ENCODE data around the gene SH2D3C. TPM values are rescaled to one million over a fixed set of nuclear protein-coding genes. Genes with fewer than 3 reads are reported as not detected.
A peak's percentile ranks its signal among the peaks of the same experiment; 100 is the strongest.

SH2D3C gene
- total RNA-seq, 2 experiments from 2014 or later = 27.2 to 27.3 TPM

DNA sequence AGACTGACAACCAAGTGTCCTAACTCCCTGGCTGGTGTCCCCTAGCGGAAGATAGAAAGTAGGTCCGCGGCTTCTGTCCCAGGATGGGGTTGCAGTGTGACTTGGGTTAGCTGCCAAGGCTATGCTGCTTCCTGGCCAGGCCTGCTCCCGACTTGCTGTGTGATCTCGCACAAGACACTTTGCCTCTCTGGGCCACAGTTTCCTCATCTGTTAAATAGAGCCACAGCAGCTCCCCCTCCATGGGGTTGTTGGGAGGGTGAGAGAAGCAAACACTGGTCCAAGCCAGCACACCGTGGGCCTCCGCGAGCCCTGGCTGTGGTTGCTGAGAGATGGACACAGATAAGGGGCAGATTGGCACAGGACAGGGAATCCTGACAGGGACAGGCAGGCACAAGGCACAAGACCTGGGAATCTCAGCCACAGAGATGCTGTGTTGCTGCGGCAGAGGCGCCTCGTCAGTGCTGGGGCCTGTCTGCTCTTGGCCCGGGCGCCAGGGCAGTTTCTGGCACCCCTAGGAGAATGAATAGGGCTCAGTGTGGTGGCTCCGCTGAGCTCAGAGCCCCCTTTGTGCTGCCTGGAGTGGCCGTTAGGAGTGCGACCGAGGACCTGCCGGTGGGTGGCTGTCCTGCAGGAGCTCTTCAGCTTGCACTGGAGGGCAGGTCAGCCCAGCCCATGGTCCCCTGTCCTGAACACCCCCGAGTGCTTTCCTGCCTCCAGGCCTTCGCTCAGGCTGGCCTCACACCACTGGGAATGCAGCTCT lies 1.8 kb upstream of the SH2D3C start:
- CTCF ChIA-PET = interaction anchor here (0.8 to 1.0 kb wide), 3 partner anchors 13 to 46 kb away, joined by 3 to 5 read pairs (median 4); partner anchors contain the start of gene TOR2A
- Mint-ChIP-seq H3K4me1 (ENCODE audit: low read depth) (peaks cover 69% of the 10 kb centered on the region), H3K36me3 (ENCODE audit: low read depth) (peaks cover 14% of the 10 kb centered on the region), H3K4me3 (no peak overlapping the region), H3K27me3 (ENCODE audit: low read depth) (no peaks in the 10 kb centered on the region), H3K27ac (peak overlapping the region; percentile 80), H3K9me3 (no peaks in the 10 kb centered on the region)
- DNase-seq = no peak
- intact Hi-C loops (cut with micrococcal nuclease) = no loop called here

DNA sequence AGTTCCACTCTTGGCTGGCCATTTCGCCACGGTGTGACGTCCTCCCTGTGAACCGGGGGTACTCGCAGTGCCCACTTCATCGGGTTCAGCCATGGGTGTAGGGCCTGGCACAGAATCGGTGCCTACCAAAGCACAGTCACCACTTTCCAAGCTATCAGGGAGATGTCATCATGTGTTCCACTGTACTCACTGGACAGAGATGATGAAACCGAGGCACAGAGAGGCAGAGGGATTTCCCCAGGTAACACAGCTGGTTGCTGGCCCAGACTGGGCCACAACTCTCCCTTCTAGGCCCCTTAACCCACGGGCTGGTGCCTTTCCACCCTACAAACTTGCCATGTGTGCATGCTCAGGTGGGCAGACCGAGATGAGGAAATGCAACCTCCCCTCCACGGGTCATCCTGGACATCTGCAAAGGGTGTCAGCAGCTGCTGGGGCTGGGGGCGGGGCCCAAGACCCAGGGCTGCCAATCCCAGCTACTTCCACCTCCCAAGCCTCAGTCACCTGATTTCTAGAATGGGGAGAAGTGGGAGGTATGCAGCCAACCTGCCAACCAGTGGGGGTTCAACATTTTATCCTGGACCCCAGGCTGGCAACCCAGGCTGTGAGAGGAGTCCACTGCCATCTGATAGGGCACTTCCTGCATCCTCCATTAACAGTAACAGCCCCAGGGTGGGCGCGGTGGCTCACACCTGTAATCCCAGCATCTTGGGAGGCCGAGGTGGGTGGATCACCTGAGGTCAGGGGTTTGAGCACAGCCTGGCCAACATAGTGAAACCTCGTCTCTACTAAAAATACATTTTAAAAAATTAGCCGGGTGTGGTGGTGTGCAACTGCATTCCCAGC lies 893 bp upstream of the SH2D3C start:
- H3K27me3 Mint-ChIP-seq (ENCODE audit: low read depth) = no peaks in the 10 kb centered on the region
- CTCF ChIA-PET = interaction anchor here (0.6 to 1.3 kb wide), 4 partner anchors 12 to 61 kb away, joined by 3 to 7 read pairs (median 4); partner anchors contain the start of gene TOR2A
- DNase-seq = peak; percentile 87
- H3K4me1 Mint-ChIP-seq (ENCODE audit: low read depth) = peaks cover 65% of the 10 kb centered on the region
- H3K9me3 Mint-ChIP-seq = no peaks in the 10 kb centered on the region
- H3K27ac Mint-ChIP-seq = peak overlapping the region; percentile 96
- peak overlapping the region; percentile 96 for H3K4me3 Mint-ChIP-seq
- intact Hi-C loops (cut with micrococcal nuclease) = loop anchor here (1.0 to 10.0 kb wide), 2 partner anchors 8 to 535 kb away; no protein-coding TSS in a partner anchor
- H3K36me3 Mint-ChIP-seq (ENCODE audit: low read depth) = peaks cover 15% of the 10 kb centered on the region

DNA sequence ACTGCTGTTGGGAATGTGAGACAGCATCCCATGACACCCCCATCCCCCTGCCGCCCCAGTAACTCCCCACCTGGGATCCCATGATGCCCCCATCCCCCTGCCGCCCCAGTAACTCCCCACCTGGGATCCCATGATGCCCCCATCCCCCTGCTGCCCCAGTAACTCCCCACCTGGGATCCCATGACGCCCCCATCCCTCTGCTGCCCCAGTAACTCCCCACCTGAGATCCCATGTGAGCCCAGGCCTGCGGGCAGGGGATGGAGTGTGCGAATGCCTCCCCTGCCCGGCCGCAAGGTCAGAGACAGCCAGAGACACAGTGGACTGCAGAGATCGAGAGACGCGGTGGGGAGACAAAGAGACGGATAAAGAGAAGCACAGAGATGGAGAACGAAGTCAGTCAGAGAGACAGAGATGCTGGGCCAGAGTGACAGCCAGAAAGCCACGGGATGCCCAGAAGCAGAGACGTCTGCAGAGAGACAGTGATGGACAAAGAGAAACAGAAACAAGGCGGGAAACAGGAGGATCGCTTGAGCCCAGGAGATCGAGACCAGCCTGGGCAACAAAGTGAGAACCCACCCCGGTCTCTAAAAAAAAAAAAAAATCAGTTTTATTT lies 992 bp downstream of the SH2D3C start:
- Mint-ChIP-seq H3K27ac (peak overlapping the region; percentile 96), H3K4me1 (ENCODE audit: low read depth) (peaks cover 50% of the 10 kb centered on the region)

DNA sequence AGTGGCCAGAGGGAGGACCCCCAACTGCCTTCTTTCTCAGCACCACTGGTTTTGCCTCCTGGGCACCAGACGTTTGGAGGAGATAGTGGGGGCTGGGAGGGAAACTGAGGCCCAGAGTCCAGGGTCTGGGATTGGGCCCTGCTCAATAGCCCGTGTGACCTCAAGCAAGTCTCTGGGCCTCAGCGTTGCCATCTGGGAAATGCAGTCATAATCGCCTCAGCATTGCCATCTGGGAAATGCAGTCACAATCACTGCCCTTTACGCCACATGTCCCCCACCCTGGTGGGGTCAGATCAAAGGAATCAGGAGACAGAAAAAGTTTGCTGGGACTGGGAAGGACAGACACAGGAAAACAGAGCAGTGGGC lies 1.6 kb downstream of the SH2D3C start:
- Mint-ChIP-seq H3K36me3 (ENCODE audit: low read depth) (peaks cover 20% of the 10 kb centered on the region), H3K27me3 (ENCODE audit: low read depth) (no peaks in the 10 kb centered on the region), H3K27ac (peak overlapping the region; percentile 96), H3K4me1 (ENCODE audit: low read depth) (peaks cover 49% of the 10 kb centered on the region), H3K4me3 (peak overlapping the region; percentile 96), H3K9me3 (no peaks in the 10 kb centered on the region)
- peak; percentile 55 for DNase-seq
- CTCF ChIA-PET = interaction anchor here (0.9 to 2.8 kb wide), 3 partner anchors 8 to 21 kb away, joined by 3 to 15 read pairs (median 4); partner anchors contain the start of gene CDK9
- intact Hi-C loops (cut with micrococcal nuclease) = loop anchor here (1.0 to 10.0 kb wide), 3 partner anchors 8 to 532 kb away; partner anchors contain the start of gene ZNF79

More for the DNA sequence above, 992 bp downstream of the SH2D3C start:
- Mint-ChIP-seq H3K4me3 (peak overlapping the region; percentile 96), H3K27me3 (ENCODE audit: low read depth) (no peaks in the 10 kb centered on the region), H3K9me3 (no peaks in the 10 kb centered on the region), H3K36me3 (ENCODE audit: low read depth) (peaks cover 20% of the 10 kb centered on the region)
- CTCF ChIA-PET = interaction anchor here (1.0 to 1.2 kb wide), 2 partner anchors 12 to 92 kb away, joined by 4 to 5 read pairs; no protein-coding TSS in a partner anchor
- intact Hi-C loops (cut with micrococcal nuclease) = loop anchor here (2.0 to 10.0 kb wide), 2 partner anchors 353 to 533 kb away; partner anchors contain the start of gene ZNF79
- DNase-seq = peak; percentile 48

DNA sequence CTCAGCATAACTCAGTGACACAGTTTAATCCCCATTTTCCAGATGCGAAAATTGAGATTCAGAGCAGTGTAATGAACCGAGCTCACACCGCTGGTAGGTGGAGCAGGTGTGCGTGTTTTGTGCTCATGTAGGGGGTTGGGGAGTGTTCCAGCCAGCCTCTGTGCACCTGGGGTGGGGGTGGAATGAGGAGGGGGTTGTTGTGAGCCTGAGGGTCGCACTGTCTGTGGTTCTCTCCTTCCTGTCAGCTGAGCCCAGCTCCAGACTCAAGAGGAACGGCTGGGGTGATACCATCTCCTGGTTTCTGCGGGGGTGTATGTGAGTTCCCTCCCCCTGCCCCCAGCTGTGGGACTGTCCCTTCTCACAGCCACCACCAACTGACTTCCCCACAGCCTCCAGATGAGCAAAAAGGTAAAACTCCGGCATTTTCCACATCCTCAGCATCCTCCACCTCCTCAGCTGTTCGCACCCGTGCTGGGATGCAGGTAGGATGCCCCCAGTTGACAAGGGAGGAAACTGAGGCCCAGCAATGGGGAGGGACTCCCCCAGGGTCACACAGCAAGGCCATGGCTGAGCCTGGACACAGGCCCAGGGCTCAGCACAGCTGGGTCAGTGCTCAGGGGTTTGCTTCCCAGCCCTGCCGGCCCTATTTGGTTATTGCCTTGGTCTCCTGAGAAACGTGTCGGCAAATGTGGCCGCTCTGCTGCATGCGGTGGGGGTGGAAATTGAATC lies 2.1 kb downstream of the SH2D3C start:
- Mint-ChIP-seq H3K27ac (peak overlapping the region; percentile 96), H3K9me3 (no peaks in the 10 kb centered on the region), H3K27me3 (ENCODE audit: low read depth) (no peaks in the 10 kb centered on the region), H3K4me3 (peak overlapping the region; percentile 96), H3K4me1 (ENCODE audit: low read depth) (peaks cover 48% of the 10 kb centered on the region), H3K36me3 (ENCODE audit: low read depth) (peaks cover 23% of the 10 kb centered on the region)
- DNase-seq = peak; percentile 88
- CTCF ChIA-PET = interaction anchor here (0.9 to 2.8 kb wide), 4 partner anchors 9 to 41 kb away, joined by 3 to 15 read pairs (median 6); partner anchors contain the start of genes CDK9 and TOR2A
- intact Hi-C loops (cut with micrococcal nuclease) = loop anchor here (1.0 to 10.0 kb wide), 3 partner anchors 9 to 532 kb away; partner anchors contain the start of gene ZNF79

DNA sequence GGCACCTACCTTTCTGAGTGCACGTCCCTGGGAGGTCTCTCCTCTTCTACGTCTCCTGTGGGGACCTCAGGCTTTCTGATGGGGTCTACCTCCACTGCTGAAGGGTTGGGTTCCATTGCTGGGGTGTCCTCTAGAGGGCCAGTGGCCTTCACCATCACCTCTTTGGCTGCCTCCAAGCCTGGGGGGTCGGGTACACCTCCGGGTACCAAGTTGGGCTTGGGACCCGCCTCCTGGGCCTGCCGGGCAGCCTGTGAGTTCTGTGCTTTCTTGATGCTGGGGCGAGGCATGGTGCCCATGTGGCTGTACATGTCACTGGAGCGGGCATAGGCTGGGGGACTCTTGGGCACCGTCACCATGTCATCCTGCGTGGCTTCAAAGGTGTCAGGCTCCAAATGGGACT lies 4.5 kb downstream of the SH2D3C start:
- H3K4me1 Mint-ChIP-seq (ENCODE audit: low read depth) = peaks cover 51% of the 10 kb centered on the region
- H3K4me3 Mint-ChIP-seq = no peak overlapping the region
- H3K27me3 Mint-ChIP-seq (ENCODE audit: low read depth) = no peaks in the 10 kb centered on the region
- H3K27ac Mint-ChIP-seq = no peak overlapping the region
- intact Hi-C loops (cut with micrococcal nuclease) = loop anchor here (5.0 to 10.0 kb wide), 2 partner anchors 208 to 529 kb away; partner anchors contain the start of gene EEIG1
- CTCF ChIA-PET = interaction anchor here (1.3 to 2.8 kb wide), 2 partner anchors 9 to 11 kb away, joined by 5 to 15 read pairs; partner anchors contain the start of gene CDK9
- no peaks in the 10 kb centered on the region for H3K9me3 Mint-ChIP-seq
- DNase-seq = no peak
- peaks cover 25% of the 10 kb centered on the region for H3K36me3 Mint-ChIP-seq (ENCODE audit: low read depth)

DNA sequence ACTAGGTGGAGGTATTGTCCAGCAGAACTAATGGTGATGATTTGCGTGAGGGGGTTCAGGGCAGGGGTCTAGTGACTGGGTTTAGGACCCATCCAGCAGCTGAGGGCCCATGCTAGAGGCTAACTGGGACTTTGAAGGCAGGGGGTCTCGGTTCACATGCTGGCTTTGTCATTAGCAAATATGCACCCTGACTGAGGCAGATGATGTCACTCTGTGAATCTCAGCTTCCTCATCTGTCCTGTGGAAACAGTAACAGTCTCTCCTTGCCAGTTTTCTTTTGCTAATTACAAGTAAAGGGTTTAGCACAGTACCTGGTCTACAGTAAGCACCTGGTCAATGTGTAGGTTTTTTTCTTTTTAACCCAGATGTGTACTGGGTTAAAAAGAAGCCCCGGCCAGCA lies 5.2 kb downstream of the SH2D3C start:
- DNase-seq = no peak
- CTCF ChIA-PET = interaction anchor here (1.3 kb wide), 1 partner anchor 9 kb away, joined by 5 read pairs; no protein-coding TSS in a partner anchor
- Mint-ChIP-seq H3K36me3 (ENCODE audit: low read depth) (peaks cover 25% of the 10 kb centered on the region), H3K9me3 (no peaks in the 10 kb centered on the region), H3K27ac (no peak overlapping the region), H3K27me3 (ENCODE audit: low read depth) (no peaks in the 10 kb centered on the region), H3K4me1 (ENCODE audit: low read depth) (peaks cover 52% of the 10 kb centered on the region), H3K4me3 (no peak overlapping the region)
- intact Hi-C loops (cut with micrococcal nuclease) = loop anchor here (5.0 to 10.0 kb wide), 2 partner anchors 209 to 528 kb away; partner anchors contain the start of gene EEIG1

DNA sequence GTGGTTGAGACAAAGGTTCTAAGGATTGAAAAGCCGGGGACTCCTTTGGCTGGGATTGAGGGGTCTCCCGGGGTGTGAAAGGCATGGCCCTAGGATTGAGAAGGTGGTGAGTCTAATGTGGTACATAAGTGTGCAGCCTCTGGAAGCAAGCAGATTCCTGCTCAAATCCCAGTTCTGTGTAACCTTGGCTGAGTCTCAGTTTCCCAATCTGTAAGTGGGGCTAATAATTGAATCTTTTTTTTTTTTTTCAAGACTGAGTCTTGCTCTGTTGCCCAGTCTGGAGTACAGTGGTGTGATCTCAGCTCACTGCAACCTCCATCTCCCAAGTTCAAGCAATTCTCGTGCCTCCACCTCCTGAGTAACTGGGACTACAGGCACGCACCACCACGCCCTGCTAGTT lies 5.9 kb downstream of the SH2D3C start:
- DNase-seq = no peak
- CTCF ChIA-PET = interaction anchor here (0.6 to 2.2 kb wide), 4 partner anchors 10 to 152 kb away, joined by 3 to 18 read pairs (median 4); partner anchors contain the start of gene CDK9
- intact Hi-C loops (cut with micrococcal nuclease) = loop anchor here (5.0 to 10.0 kb wide), 2 partner anchors 210 to 528 kb away; partner anchors contain the start of gene EEIG1
- peaks cover 58% of the 10 kb centered on the region for H3K4me1 Mint-ChIP-seq (ENCODE audit: low read depth)
- H3K36me3 Mint-ChIP-seq (ENCODE audit: low read depth) = peaks cover 23% of the 10 kb centered on the region
- no peak overlapping the region for H3K27ac Mint-ChIP-seq
- H3K4me3 Mint-ChIP-seq = no peak overlapping the region
- no peaks in the 10 kb centered on the region for H3K27me3 Mint-ChIP-seq (ENCODE audit: low read depth)
- no peaks in the 10 kb centered on the region for H3K9me3 Mint-ChIP-seq

DNA sequence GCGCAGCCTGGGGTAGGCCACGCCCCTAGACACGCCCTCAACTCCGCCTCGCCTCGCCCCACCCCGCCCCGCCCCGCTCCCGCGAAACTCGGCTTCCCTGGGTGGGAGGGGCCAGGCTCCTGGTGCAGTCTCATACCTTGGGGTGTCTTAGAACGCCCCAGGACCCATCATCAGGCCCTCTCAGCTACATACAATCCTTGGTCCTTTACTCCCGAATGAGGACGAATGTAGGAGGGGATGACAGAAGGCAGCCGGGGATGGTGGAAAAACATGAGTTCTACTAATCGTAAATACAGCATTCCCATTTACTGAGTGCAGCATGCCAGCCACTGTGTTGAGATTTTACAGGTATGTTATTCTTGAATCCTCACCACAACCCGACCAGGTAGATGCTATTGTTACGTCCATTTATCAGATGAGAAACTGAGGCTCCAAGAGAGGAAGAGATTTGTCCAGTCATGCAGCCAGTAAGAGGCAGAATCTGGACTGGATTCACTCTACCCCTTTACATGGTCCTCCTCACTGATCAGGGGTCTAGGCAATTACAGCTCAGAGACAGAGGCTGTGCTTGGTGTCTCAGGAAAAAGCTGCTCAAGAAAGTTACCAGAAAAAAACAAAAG lies 6.8 kb downstream of the SH2D3C start:
- H3K27ac Mint-ChIP-seq = peak overlapping the region; percentile 91
- no peaks in the 10 kb centered on the region for H3K9me3 Mint-ChIP-seq
- CTCF ChIA-PET = interaction anchor here (0.6 to 2.2 kb wide), 5 partner anchors 12 to 153 kb away, joined by 3 to 18 read pairs (median 3); partner anchors contain the start of genes CDK9 and TOR2A
- intact Hi-C loops (cut with micrococcal nuclease) = loop anchor here (1.0 to 10.0 kb wide), 10 partner anchors 8 to 917 kb away; partner anchors contain the start of genes EEIG1, FPGS, NAIF1 and SET
- H3K27me3 Mint-ChIP-seq (ENCODE audit: low read depth) = no peaks in the 10 kb centered on the region
- no peak for DNase-seq
- peaks cover 63% of the 10 kb centered on the region for H3K4me1 Mint-ChIP-seq (ENCODE audit: low read depth)
- peak overlapping the region; percentile 90 for H3K4me3 Mint-ChIP-seq
- peaks cover 16% of the 10 kb centered on the region for H3K36me3 Mint-ChIP-seq (ENCODE audit: low read depth)

DNA sequence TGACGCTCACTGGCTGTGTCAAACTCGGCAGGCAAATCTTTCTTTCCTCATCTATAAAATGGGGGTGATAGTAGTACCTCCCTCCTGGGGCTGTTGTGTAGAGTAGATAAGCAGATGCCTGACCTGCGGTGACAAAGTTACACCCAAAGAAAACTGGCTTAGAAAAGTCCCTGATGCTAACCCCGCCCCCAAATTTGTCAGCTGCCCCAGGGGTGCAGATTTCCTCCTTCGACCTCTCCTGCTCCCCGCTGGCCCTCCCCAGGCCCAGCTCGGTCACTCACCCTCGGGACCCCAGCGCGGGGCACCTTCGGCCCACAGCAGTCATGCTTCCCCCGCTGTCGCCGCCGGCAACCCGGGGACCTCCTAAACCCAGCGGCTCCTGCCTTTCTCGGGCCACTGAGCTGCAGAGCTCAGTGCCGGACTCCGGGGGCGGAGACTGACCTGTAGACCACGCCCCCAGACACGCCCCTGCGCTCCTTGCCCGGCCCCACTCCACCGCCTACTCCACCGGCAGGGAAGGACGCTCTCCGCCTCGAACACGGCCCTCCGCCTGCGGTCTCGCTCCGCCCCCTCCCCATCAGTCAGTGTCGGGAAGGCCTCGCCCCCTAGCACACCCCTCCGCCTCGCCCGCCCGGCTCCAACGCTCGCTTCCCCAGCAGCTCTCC lies 7.4 kb downstream of the SH2D3C start:
- Mint-ChIP-seq H3K27me3 (ENCODE audit: low read depth) (no peaks in the 10 kb centered on the region), H3K36me3 (ENCODE audit: low read depth) (peaks cover 18% of the 10 kb centered on the region), H3K4me3 (peak overlapping the region; percentile 90), H3K27ac (peak overlapping the region; percentile 91), H3K9me3 (no peaks in the 10 kb centered on the region), H3K4me1 (ENCODE audit: low read depth) (peaks cover 62% of the 10 kb centered on the region)
- intact Hi-C loops (cut with micrococcal nuclease) = loop anchor here (1.0 to 10.0 kb wide), 10 partner anchors 8 to 918 kb away; partner anchors contain the start of genes EEIG1, FPGS, NAIF1 and SET
- DNase-seq = peak; percentile 99
- CTCF ChIA-PET = interaction anchor here (0.8 to 2.2 kb wide), 3 partner anchors 13 to 36 kb away, joined by 3 to 18 read pairs (median 6); partner anchors contain the start of genes CDK9 and TOR2A
